ENCODE measurements around the gene GDF7.
A peak's percentile ranks its signal among the peaks of the same experiment; 100 is the strongest.

GDF7 gene

DNA sequence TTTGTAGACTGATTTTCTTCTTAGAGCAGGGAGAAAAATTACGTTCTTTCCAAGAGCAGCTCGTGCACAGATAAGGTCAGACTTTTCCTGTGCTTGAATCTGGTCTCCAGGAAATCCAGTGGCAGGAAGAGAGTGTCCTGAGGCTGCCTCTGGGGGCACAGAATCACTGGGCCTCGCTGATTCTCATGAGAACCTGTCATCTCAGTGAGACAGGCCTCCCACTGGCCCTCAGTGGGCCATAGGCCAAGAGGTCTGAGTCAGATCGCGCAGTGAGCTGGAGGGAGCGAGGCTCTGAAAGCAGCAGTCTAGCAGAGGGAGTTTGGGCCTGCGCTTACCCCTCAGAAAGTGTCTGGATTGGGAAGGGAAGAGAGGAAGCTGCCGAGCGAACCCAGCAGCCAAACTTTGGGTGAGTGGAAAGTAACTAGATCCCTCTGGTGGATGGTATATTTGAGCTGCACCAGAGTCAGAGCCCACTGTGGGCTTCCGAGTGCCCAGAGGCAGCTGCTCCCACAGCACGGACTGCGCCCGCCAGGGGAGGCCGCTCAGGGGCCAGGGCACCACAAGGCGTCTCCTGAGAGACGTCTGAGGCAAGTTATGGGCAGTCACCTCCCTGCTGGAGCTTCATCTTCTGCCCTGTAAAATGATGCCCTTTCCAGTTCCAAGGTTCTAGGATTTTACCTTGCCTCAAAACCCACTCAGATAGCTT lies 8.2 kb downstream of the GDF7 start:
- DNase-seq (ENCODE audit: low spot score) = peak; percentile 89

DNA sequence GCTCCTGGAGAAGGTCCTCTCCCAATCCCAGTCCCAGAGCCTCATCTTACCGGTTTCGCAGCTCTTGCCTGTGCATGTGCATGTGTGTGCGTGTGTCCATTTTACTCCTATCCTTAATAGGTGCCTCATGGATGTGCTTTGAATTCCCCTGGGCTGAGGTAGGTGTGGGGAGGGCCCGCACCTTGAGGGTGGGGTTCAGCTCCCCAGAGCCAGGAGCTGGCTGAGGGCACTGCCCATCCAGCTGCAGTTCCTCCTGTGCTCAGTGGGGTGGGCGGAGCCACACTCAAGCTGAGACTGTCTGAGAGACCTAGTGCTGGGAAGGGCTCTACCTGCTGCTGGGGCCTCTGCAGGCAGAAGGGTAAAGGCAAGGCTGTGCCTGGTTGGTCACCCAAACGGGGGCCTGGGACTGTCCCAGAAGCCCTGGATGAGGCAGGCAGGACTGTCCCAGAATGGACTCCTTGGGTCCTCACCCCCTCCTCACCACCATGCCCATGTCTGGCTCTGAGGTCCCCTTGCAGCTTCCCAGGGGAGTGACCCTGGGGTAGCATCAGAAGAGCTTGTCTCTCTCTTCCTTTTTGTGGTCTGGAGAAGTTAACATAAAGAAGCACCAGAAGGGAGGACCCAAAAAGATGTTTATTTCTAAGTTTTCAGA lies 8.9 kb downstream of the GDF7 start:
- DNase-seq (ENCODE audit: low spot score) = peak; percentile 31

DNA sequence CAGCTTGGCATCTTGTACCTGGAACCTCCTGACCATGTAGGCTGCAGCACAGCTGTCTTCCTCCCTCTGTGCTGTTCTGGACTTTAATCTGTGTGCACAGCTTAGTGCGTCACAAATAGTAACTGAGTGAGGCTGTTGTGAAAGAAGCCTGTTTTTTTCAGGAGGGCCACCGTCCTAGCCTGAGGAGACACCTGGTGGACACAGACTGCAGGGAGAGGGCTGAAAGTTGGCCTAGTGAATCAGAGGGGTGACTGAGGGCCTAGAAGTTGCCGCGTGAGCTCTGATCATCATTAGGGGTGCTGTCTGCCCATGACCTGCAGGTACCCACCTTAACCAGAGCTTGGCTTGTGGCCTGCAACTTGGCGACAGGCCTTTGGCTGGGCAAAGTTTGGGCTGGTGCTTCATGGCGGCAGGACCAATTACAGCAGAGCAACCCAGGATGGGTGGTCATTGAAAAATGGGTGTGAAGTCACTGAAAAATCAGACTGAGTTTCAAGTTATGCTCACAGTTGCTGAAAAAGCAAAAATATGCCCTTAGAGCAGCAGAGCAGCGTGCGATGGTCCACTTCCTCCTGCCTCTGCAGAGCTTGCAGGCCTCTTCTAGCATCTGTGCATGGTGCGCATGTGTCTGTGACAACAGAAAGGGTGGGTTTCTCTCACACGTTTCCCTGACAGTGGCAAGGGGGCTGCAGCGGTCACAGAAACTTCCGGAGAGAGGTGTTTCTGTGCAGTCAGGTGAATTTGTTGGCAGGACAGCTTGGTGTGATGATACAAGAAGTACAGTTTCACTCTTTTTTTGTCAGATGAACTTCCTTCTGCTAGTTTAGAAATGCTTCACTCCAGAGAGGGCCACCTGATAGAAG lies 9.6 kb downstream of the GDF7 start:
- DNase-seq (ENCODE audit: low spot score) = no peak

DNA sequence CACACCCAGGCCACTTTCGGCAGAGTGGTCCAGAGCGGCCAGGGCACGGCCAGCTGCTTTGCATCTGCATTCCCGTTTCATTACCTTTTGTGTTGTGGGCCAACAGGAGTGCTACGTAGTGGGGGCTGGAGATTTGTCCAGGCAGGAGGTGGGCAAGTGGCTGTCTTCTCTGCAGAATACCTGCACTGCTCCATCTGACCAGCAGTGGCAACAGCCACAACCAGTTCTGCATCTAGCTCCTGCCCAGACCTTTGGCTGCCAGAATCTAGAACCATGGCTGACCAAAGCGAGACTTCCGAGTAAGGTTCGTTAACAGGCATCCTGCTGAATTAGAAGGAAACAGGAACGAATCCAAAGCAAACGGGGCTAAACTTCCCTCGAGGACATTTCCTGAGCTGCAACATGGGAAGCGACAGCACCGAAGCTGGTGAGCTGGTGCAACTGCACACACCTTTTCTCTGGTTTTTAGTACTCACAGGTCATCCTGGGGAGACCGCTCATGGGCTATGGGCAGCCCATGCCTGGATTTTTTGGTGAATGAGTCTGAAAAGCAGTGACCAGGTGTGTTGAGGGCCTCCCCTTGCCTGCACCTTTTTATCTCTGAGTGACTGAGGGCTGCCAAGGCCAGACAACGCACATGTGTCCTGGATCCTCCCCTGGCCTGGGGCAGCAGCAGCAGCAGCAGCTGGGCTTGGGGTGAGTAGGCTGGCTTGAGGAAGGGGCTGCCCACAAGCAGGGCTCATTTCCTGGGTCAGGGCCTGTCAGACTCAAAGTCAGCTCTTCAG lies 10.5 kb downstream of the GDF7 start:
- no peak for DNase-seq (ENCODE audit: low spot score)

DNA sequence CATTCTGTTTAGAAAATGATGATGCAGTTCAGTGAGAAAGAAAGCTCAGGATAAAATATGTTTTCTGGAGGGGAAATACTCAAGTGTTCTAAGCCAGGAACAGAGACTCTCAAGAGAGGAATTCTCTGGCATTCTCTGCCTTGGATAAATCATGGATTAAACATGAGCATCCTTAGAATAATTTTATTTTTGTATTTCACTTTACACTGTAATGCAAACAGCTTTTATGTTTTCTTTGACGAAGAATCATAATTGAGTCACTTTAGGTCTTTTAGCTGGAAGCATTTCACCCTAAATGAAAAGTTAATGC lies 11.1 kb downstream of the GDF7 start:
- DNase-seq (ENCODE audit: low spot score) = no peak

DNA sequence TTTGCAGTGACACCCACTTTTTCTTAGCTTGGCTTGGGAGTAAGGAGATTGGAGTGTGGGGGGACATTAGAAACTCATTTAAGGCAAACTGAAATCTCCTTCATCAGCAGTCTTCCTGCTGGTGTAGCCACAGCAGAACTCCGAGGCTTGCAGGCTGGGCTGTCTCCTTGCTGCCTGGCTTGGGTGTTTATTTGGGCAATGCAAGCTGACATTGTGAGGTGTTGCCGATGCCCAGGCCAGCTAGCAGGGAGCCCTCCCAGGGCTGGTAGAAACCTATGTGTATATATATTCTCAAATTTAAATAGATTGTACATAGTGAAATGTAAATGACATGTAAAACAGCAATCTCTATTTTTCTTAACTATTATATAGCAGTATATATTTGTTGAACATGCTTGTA lies 11.8 kb downstream of the GDF7 start:
- DNase-seq (ENCODE audit: low spot score) = no peak

DNA sequence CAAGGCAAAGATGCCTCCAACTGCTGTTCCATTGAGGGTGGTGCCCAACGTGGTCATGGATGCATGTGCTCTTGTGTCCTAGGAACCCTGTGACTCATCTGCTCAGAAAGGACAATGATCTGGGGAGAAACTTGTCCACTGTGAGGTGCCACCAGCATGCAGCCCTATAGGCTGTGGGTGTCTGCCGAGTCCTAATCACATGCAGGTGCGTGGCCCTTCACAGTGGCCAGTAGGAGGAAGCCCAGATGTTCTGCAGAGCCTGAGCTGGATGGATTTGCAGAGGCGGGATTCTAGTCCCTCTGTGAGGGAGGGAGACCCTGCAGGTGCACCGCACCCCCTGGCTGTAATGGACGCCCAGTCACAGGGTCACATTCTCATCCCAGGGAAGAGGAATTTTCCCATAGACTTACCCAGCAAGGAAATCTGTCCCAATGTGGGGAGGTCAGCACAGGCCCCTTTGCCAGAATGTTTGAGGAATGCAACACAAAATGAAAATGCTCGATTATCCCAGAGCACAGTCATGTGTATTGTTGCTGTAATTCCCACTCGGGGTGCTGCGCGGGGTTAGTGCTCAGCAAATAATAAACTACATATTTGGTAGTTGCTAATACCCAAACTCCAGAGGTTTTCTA lies 13.9 kb downstream of the GDF7 start:
- DNase-seq (ENCODE audit: low spot score) = no peak

DNA sequence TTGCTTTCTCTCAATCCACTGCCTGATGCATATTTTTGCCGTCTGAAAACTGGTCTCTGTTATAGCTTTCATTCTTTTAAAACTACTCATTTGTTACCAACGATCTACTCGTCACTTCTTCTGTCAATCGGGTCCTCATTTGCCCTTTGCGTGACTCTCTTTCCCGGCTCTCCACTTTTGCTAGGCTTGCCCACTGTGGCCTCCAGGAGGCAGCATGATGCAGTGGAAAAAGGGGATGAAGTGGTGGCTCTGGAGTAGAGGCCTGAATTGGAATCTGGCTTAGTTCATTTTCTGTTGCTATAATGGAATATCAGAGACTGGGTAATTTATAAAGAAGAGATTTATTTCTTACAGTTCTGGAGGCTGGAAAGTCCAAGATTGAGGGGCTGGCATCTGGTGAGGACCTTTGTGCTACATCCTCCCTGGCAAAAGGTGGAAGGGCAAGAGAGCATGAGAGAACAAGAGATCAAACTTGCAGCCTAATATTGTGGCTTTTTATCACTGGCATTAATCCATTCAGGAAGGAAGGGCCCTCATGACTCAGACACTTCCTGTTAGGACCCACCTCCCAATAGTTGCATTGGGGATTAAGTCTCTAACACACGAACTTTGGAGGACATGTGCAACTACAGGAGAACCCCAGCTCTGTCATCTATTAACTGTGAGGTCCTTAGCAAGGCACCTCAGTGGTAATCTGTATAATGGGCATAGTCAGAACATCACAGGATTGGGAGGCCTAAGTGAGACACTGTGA lies 15.4 kb downstream of the GDF7 start:
- no peak for DNase-seq (ENCODE audit: low spot score)

DNA sequence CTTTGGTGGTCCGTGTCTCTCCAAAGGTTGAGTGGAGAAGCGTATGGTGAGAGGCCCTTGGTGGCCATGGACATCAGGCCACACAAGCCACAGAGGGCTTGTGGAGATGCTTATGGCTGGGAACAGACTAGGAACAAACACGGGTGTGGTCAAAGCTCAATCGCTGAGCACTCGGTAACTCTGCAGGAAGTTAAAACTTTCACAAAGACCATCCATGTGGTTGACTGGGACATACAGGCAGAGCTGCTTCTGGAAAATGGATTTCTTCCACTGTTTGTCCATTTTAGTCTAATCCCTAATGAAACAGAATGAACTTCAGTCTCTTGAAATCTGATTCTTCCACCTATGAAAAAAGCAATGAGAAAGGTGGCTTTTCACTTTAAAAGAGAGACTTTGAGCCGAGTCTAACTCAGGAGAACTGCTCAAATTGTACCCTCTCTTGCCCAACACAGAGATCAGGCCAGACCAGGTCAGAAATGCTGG lies 17.7 kb downstream of the GDF7 start:
- DNase-seq (ENCODE audit: low spot score) = no peak

DNA sequence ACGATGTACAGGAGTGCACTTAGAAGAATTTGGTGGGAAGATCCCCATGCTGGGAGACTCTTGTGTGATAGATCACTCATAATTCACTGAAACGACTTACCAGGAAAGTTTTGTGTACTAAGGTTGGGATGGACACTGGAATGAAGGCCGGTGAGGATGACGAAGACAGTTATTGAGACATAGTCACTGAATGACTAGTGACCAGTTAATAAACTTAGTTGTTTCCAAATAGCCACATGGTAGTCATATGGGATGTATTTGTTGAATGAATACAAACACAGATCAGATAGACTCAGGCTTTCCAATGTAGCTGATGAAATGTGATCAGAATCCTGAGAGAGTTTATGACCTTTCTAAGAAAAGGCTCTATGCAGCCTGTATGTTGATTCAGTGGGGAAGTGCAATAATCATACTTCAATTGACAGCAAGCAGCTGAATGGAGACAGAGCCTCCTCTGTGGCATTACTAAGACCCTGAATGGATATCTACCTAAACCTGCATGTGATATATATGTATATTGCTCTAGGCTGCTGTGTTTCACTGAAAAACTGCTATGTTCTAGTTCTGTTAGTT lies 20.4 kb downstream of the GDF7 start:
- no peak for DNase-seq (ENCODE audit: low spot score)

DNA sequence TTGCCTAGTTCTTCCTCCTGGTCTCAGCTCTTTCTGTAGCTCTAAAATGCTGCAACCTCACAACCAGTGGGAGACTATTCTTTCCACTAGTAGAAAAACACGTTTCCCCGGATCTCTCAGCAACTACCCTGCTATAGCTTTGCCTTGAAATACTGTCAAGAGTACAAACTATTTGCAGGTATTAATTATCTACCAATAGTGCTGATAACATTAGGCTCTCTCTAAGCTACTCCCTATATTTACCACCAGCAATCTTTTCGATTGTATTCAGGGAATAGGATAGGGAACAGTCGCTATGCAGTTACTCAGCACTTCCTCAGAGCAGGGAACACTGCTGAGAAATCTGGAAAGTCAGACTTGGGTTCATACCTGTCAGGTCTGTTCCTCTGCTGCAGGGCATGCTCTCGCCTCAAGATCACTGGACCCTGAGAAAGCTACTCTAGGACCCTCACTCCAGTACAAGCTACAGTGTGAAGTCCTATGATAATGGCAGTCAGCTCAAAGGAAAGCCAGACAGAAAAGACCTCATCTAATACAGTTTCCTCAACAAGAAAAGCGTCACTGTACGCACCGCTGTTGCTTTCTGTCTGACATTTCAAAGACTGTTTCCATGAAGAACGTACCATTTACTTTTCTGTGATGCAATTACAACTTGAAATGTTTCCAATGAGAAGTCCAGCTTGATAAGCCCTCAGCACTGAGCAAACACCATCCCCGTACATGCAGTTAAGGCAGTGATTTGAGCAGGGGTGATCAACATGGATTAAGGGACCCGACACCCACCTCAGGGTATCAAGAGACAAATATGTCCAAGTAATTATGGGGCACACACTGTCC lies 22.7 kb downstream of the GDF7 start:
- no peak for DNase-seq (ENCODE audit: low spot score)

DNA sequence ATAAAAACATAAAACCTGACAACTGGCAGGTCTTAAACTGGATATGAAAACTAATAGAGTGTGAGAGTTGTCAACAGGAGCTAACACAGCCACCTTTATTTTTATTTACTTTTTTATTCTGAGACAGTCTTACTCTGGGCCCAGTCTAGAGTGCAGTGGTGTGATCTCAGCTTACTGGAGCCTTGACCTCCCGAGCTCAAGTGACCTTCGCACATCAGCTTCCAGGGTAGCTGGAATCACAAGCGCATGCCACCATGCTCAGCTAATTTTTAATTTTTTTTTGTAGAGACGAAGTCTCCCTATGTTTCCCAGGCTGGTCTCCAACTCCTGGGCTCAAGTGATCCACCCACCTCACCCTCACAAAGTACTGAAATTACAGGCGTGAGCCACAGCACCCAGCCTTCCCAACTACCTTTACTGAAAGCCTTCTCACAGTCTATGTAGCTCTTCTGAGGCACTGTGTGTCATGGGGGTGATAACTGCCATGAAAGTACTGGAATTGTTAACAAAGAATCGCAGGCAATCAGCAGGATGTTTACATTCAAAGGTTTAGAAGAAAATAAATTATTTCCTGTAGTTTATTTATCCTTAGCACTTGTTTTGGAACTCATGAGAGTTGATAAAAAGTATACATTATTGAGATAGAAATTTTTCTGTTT lies 24.3 kb downstream of the GDF7 start:
- no peak for DNase-seq (ENCODE audit: low spot score)

DNA sequence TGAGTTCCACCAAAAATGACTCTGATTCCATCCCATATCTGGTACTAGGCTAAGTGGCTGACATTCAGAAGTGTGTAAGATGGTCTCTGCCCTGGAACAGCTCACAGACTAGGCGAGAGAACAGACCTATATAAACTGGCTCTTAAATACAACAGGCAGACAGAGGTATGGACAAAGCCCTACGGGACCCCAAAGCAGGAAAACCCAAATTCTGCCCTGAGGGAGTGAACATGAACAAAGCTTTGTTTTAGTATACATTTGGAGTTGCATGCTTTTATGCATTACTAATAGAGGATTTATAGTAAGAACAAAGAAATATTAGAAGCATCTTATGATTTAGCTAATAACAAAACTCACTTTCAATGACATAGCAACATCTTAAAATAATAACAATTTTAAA lies 25.1 kb downstream of the GDF7 start:
- DNase-seq (ENCODE audit: low spot score) = no peak

DNA sequence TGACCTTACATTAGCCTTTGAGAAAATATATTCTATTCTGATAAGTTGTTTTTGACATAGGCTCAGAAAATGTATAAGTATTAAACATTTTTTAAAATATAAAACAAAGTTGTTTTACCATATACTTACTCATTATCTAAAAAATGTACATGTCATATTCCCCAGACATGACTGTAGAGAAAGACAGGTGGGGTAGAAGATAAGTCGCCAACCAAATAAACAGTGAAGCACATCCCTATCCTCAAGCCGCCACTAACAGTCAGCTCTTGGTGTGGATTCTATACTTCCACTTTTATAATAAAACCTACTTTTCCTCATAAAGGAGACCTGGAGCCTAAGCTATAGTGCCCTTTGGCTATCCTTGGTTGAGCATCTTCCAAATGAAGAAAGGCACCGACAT lies 26.4 kb downstream of the GDF7 start:
- no peak for DNase-seq (ENCODE audit: low spot score)

DNA sequence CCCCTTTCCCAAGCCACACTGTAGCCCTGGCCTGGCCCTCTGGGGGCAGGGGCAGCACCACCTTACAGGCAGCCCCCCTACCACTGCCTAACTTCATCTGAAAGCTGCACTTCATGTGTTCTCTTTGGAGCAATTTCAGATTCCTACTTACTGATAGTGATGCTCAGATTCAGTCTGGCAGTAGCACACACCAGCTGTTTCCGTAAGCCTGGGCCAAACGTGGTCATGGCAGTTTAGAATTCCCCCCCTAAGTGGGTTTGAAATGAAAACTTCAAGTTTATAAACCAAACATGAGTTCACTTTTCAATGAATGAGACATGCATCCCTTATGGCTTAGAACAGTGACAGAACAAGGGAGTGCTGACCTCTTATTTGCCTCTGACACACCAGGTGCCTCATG lies 29.4 kb downstream of the GDF7 start:
- no peak for DNase-seq (ENCODE audit: low spot score)

DNA sequence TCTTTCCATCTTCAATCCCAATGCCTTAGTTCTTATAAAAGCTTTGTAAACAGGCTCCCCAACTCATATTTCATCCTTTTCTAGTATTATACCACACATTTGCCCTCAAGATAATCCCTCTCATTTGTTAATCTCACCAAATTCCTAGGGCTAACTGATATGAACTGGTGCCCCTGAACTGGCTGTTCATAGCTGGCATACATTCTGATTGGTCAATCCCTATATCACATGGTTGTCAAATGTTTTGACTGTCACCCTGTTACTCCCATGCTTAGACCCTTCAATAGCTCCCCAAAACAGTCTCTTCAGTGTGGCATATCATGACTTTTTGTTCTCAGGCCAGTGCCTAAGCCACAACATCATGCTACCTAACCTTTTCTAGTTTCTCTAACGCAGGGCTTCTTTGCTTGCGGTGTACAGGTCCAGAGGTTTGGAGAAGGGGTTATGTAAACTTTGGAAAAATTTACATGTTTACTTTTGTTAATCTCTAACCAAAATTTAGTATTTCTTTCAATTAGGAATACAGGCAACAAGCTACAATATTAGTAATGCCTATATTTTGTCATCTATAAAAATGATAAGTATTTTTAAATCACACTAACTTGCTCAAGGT lies 30.5 kb downstream of the GDF7 start:
- no peak for DNase-seq (ENCODE audit: low spot score)

DNA sequence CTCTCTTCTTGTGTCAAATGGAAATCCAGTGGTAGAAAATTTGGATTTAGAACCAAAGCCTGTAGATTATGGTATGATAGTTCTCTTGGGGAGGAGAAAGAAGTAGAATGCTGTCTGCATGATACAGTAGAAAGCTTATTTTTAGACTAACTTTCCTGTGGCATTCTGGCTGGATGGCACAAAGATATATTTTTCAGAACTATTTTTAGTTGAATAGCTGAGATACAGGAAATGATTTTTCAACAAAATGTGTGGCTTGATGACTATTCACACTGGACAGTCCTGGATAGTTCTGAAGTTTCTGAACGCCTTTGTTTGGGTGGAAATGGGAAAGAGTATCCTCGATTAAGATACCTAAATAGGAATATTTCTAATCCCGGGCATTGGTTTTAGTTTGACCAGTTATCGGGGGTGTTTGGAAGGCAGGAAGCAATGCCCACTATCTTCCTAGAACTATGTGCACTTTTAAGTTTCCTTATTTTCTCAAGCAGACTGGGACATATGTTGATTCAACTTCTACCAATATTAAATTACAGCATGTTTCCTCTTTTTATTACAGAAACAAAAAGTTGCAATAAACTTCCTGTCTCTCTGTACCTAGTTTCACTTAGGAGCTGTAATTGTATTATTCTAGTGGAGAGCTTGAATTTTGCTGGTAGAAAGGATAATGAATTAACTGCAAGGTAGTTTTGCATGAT lies 32.1 kb downstream of the GDF7 start:
- no peak for DNase-seq (ENCODE audit: low spot score)

DNA sequence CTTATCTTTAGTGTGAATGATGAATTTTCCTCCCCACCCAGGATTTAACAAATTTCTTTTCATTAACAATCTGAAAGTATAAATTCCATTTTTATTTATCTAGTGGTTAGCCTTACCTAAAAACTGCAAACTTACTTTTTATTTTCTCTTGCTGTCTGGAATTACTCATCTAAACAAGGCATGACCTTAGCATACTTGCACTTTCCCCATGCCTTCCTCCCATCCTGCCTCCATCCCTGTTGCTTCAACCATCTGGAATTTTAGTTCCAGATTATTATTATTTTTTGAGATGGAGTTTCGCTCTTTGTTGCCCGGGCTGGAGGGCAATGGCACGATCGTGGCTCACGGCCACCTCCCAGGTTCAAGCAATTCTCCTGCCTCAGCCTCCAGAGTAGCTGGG lies 35.6 kb downstream of the GDF7 start:
- peak; percentile 24 for DNase-seq (ENCODE audit: low spot score)

Measured in GM03348 (cell line).